Measurements from ENCODE around the gene SAPCD1.

The SAPCD1 gene

GRCh38 chr6:31736768-31737314 is 25.6 kb upstream of the SAPCD1 start:
- DNase-seq (ENCODE audit: extremely low read depth, insufficient read length): no peak
- H3K36me3 ChIP-seq (ENCODE audit: control insufficient read depth, insufficient read depth, low read length): peaks cover 11% of the 10 kb centered on the region
- no peaks in the 10 kb centered on the region for H3K27me3 ChIP-seq (replicated peaks; ENCODE audit: control insufficient read depth, insufficient read depth, low read length)

GRCh38 chr6:31737315-31737990 is 25.0 kb upstream of the SAPCD1 start:
- no peak for TF ChIP-seq CTCF (IDR thresholded peaks at IDR 0.05; ENCODE audit: insufficient read depth, low read length, poor library complexity, severe bottlenecking)
- peaks cover 9% of the 10 kb centered on the region for H3K36me3 ChIP-seq (ENCODE audit: control insufficient read depth, insufficient read depth, low read length)
- H3K4me3 ChIP-seq (replicated peaks; ENCODE audit: low read depth, low read length): peak overlapping the region; percentile 15; the same call in 1 of the 2 replicates

More at GRCh38 chr6:31736768-31737314, 25.6 kb upstream of the SAPCD1 start:
- peak overlapping the region; percentile 84 for H3K4me3 ChIP-seq (replicated peaks; ENCODE audit: low read depth, low read length)
- TF ChIP-seq CTCF (IDR thresholded peaks at IDR 0.05; ENCODE audit: insufficient read depth, low read length, poor library complexity, severe bottlenecking): no peak

DNA sequence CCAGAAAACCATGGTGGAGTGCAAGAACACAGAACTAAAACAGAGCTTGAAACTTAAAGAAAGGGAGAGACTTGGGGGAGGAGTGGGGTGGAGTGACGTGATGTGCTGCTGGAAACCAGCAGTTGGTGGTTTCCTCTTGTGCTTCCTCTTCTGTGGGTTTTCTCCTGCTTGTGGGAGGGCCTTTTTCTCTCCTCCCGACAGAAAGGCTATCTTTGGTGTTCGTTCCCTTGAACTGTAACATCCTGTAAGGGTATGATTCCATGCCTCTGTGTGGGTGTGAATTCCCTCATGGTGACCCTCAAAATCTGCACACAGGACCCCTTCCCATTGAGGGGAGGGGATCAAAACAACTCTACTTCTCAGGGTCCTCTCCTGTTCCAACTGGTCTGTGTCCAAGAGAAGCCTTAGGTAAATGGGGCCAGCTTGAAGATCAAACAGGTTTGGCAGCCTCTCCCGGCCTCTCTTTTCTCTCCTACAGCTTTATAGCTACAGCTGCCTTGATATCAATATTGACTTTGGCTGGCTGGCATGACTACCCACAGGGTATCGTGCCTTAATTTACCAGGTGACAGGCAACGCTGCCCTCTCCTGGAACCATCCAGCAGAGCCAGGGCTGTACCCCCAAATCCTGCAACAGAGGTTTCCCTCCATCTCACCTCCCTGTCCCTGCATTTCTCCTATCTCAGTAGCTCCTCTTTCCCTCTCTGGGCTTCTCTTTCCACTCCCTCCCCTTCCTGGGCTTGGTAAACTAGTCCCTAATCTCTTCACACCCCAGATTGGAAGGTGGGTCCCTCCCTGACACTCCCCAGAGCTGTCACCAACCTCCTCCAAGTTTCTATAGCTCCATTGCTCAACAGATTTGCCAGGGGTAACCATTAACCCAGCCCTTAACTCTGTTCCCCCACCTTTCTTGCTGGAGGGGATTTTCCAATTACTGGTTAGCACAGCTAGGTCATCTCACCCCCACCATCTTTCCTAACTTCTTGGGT is 24.2 kb upstream of the SAPCD1 start:
- Histone ChIP-seq H3K36me3 (ENCODE audit: control insufficient read depth, insufficient read depth, low read length) (peaks cover 12% of the 10 kb centered on the region), H3K27me3 (replicated peaks; ENCODE audit: control insufficient read depth, insufficient read depth, low read length) (no peaks in the 10 kb centered on the region), H3K4me3 (replicated peaks; ENCODE audit: low read depth, low read length) (peak overlapping the region; percentile 45)
- TF ChIP-seq CTCF (IDR thresholded peaks at IDR 0.05; ENCODE audit: insufficient read depth, low read length, poor library complexity, severe bottlenecking): peak; percentile 43
- DNase-seq (ENCODE audit: extremely low read depth, insufficient read length): peak; percentile 47

More at GRCh38 chr6:31737315-31737990, 25.0 kb upstream of the SAPCD1 start:
- H3K27me3 ChIP-seq (replicated peaks; ENCODE audit: control insufficient read depth, insufficient read depth, low read length): no peaks in the 10 kb centered on the region
- no peak for DNase-seq (ENCODE audit: extremely low read depth, insufficient read length)

DNA sequence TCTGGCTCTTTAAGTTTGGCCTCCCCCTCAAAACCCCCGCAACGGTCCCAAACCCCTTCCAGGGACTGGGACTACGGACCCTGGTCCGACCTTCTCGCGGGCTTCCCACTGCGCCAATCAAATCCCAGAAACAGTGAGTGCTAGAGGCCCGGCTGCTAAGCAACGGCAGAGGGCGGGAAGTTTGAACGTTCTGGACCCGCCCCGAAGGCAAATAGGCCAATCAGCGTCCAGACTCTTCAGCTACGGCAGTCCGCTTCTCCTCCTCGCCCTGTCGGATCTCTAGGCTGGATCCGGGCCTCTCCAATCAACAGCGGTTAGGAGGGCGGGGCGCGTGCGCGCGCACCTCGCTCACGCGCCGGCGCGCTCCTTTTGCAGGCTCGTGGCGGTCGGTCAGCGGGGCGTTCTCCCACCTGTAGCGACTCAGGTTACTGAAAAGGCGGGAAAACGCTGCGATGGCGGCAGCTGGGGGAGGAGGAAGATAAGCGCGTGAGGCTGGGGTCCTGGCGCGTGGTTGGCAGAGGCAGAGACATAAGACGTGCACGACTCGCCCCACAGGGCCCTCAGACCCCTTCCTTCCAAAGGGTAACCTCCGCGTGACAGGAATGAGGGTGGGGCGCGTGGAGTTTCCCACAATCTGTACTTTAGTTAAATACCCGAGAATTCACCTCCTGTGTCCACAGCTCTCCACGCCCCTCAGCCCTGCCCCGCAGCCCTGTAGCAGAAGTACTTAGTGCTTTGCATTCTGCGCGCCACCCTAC is 22.6 kb upstream of the SAPCD1 start, which contains the start of gene MSH5:
MSH5 (plus strand) TSS at position 367 of the 758 bp plus-strand sequence. CDS start 462 bp downstream, outside the sequence.
- no peak for TF ChIP-seq CTCF (IDR thresholded peaks at IDR 0.05; ENCODE audit: insufficient read depth, low read length, poor library complexity, severe bottlenecking)
- Histone ChIP-seq H3K27me3 (replicated peaks; ENCODE audit: control insufficient read depth, insufficient read depth, low read length) (no peaks in the 10 kb centered on the region), H3K4me3 (replicated peaks; ENCODE audit: low read depth, low read length) (peak within 1 kb of the TSS; percentile 91), H3K36me3 (ENCODE audit: control insufficient read depth, insufficient read depth, low read length) (peaks cover 6% of the 10 kb centered on the region)
- DNase-seq (ENCODE audit: extremely low read depth, insufficient read length): peak; percentile 100

All from GM06990 (cell line).